Muscle layer of colon (tissue), 2 donors: ENCODE results near the gene MGAT4A.
"Not testable (repeated sequence)": the region's sequence is repeated elsewhere in the genome, so short reads cannot be mapped to it uniquely, and the experiment has no call there.

Experiments used
- H3K27ac ChIP-seq: one replicate; pipeline ENCODE4 v1.7.0; 2013; ENCODE audit warnings: low read depth, mild to moderate bottlenecking, low read length, moderate library complexity
- H3K27me3 ChIP-seq, 2 donors: one replicate each; pipeline ENCODE4 v1.7.0; 2013; ENCODE audit warnings: low read length in 2 of 2, mild to moderate bottlenecking in 2 of 2; ENCODE audit not compliant: insufficient read depth in 2 of 2, control insufficient read depth in 1 of 2
- H3K36me3 ChIP-seq: one replicate; pipeline ENCODE4 v1.7.0; 2013; ENCODE audit warnings: mild to moderate bottlenecking, low read length; ENCODE audit not compliant: insufficient read depth
- H3K4me1 ChIP-seq: one replicate; pipeline ENCODE4 v1.7.0; 2013; ENCODE audit warnings: mild to moderate bottlenecking, low read length; ENCODE audit not compliant: insufficient read depth
- H3K4me3 ChIP-seq, 2 donors: one replicate each; pipeline ENCODE4 v1.7.0; 2013; ENCODE audit warnings: low read length in 2 of 2, low read depth in 1 of 2, mild to moderate bottlenecking in 1 of 2, moderate library complexity in 1 of 2
- H3K9ac ChIP-seq: one replicate; pipeline ENCODE4 v1.7.0; 2013; ENCODE audit warnings: low read length
- H3K9me3 ChIP-seq: one replicate; pipeline ENCODE4 v1.7.0; 2013; ENCODE audit warnings: mild to moderate bottlenecking, low read length
- donor health status: abdominal sarcoma.
- donor health status: Adenocarcinoma of cecum.

The MGAT4A gene

GRCh38 chr2:98608116-98608961 is 122.6 kb downstream of the MGAT4A start, which contains the start of the genes COA5 and UNC50:
Gene COA5, minus strand, starts transcription at chr2:98608512. Its CDS starts 107 bp downstream, at chr2:98608405.
Gene UNC50, plus strand, starts transcription at chr2:98608589. Its CDS starts 1,171 bp downstream, at chr2:98609760.
- peaks cover 34% of the 10 kb centered on the region for H3K36me3 ChIP-seq
- peaks cover 42% of the 10 kb centered on the region for H3K4me1 ChIP-seq
- peak within 1 kb of the TSS; percentile 97 for H3K9ac ChIP-seq
- no peaks in the 10 kb centered on the region for H3K27me3 ChIP-seq
- peak within 1 kb of the TSS; percentile 97 for H3K27ac ChIP-seq
- no peaks in the 10 kb centered on the region for H3K9me3 ChIP-seq
- peak within 1 kb of the TSS; percentile 97 to 98 for H3K4me3 ChIP-seq

DNA sequence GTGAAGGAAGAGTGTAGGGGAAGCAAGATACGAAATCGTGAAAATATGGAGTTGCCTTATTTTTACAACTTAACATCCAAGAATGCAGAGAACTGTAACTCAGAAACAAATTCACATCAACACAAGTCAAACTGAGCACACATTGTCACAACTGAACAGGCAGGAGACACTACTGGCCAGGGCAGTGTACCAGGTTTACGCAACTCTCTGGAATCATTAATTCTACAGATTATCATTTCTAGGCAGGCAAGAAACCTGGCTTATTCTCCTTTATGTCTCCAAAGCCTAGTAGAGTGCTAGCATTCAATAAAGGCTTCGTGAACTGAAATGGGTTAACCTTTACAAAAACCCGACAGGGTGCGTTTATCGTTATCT is 123.2 kb downstream of the MGAT4A start:
- H3K9ac ChIP-seq = peak overlapping the region; percentile 87
- peak overlapping the region; percentile 97 for H3K27ac ChIP-seq
- no peaks in the 10 kb centered on the region for H3K9me3 ChIP-seq
- H3K4me1 ChIP-seq = peaks cover 42% of the 10 kb centered on the region
- peaks cover 37% of the 10 kb centered on the region for H3K36me3 ChIP-seq
- H3K27me3 ChIP-seq = no peaks in the 10 kb centered on the region
- H3K4me3 ChIP-seq = peak overlapping the region; percentile 97 to 98

GRCh38 chr2:98607104-98607503 is 123.8 kb downstream of the MGAT4A start:
- no peak overlapping the region for H3K27ac ChIP-seq
- no peaks in the 10 kb centered on the region for H3K9me3 ChIP-seq
- H3K4me3 ChIP-seq = peak overlapping the region; percentile 97 to 98
- H3K27me3 ChIP-seq = no peaks in the 10 kb centered on the region
- H3K36me3 ChIP-seq = peaks cover 36% of the 10 kb centered on the region
- H3K9ac ChIP-seq = peak overlapping the region; percentile 87
- peaks cover 42% of the 10 kb centered on the region for H3K4me1 ChIP-seq

DNA sequence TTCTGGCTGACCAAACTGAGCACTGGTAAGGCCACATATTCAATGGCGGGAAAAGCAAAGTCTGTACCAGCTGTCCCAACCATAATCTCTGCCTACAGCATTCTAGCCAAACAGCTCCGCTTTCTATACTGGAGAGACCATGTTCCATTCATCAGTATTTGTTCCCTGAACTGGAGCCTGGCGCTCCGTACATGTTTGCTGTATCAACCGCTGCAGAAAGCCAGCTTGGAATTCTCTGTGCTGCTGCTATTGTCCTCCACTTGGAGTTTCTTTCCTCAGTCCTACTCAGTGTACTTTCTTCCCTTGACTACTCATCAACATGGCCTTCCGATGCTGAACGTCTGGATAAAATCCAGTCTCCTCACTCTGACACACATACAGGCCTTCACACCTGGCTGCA is 124.5 kb downstream of the MGAT4A start:
- H3K9ac ChIP-seq = no peak overlapping the region
- no peak overlapping the region for H3K4me3 ChIP-seq
- H3K4me1 ChIP-seq = peaks cover 40% of the 10 kb centered on the region
- H3K27ac ChIP-seq = no peak overlapping the region
- H3K36me3 ChIP-seq = peaks cover 41% of the 10 kb centered on the region
- H3K27me3 ChIP-seq = no peaks in the 10 kb centered on the region
- no peaks in the 10 kb centered on the region for H3K9me3 ChIP-seq

GRCh38 chr2:98605076-98605475 is 125.9 kb downstream of the MGAT4A start:
- Histone ChIP-seq H3K27ac (no peak overlapping the region), H3K9ac (no peak overlapping the region), H3K27me3 (no peaks in the 10 kb centered on the region), H3K4me3 (no peak overlapping the region), H3K36me3 (peaks cover 39% of the 10 kb centered on the region), H3K9me3 (no peaks in the 10 kb centered on the region), H3K4me1 (peaks cover 27% of the 10 kb centered on the region)

GRCh38 chr2:98604547-98604946 is 126.4 kb downstream of the MGAT4A start:
- Histone ChIP-seq H3K9ac (no peak overlapping the region), H3K9me3 (no peaks in the 10 kb centered on the region), H3K4me3 (no peak overlapping the region), H3K27me3 (no peaks in the 10 kb centered on the region), H3K36me3 (peaks cover 38% of the 10 kb centered on the region), H3K27ac (no peak overlapping the region), H3K4me1 (peaks cover 22% of the 10 kb centered on the region)

DNA sequence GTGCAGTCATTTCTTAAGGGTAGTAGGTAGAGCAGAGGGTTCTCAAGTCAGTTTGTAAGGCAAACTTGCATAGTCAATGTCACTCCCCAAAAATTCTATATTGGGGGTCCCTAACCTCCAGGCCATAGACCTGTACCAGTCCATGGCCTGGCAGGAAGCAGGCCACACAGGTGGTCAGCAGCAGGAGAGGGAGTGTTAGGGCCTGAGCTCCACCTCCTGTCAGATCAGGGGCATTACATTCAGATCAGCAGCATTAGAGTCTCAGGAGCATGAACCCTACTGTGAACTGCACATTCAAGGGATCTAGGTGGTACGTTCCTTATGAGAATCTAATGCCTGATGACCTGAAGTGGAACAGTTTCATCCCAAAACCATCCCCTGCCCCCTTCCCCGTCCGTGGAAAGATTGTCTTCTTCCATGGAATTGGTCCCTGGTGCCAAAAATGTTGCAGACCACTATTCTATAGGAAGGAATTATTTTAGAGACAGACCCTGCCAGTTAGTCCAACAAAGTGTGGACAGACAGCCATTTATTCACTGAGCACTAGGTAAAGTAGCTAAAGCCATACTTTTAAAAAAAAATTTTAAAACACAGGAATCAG is 129.3 kb downstream of the MGAT4A start:
- H3K9me3 ChIP-seq = no peaks in the 10 kb centered on the region
- no peak overlapping the region for H3K27ac ChIP-seq
- no peaks in the 10 kb centered on the region for H3K27me3 ChIP-seq
- no peak overlapping the region for H3K9ac ChIP-seq
- H3K4me1 ChIP-seq = peaks cover 6% of the 10 kb centered on the region
- H3K36me3 ChIP-seq = peaks cover 42% of the 10 kb centered on the region
- no peak overlapping the region for H3K4me3 ChIP-seq

- peaks cover 39% of the 10 kb centered on the region for H3K36me3 ChIP-seq
- H3K4me3 ChIP-seq = no peak overlapping the region
- H3K9ac ChIP-seq = no peak overlapping the region
- no peaks in the 10 kb centered on the region for H3K27me3 ChIP-seq
- no peaks in the 10 kb centered on the region for H3K9me3 ChIP-seq
- no peak overlapping the region for H3K27ac ChIP-seq
- no peaks in the 10 kb centered on the region for H3K4me1 ChIP-seq
Observed at GRCh38 chr2:98598781-98599428, 132.0 kb downstream of the MGAT4A start.

GRCh38 chr2:98594665-98595064 is 136.3 kb downstream of the MGAT4A start:
- H3K9me3 ChIP-seq, H3K27ac ChIP-seq, H3K27me3 ChIP-seq, H3K4me1 ChIP-seq, H3K4me3 ChIP-seq, H3K9ac ChIP-seq: not testable (repeated sequence)
- peaks cover 14% of the 10 kb centered on the region for H3K36me3 ChIP-seq

- no peak overlapping the region for H3K27ac ChIP-seq
- peaks cover 14% of the 10 kb centered on the region for H3K36me3 ChIP-seq
- no peaks in the 10 kb centered on the region for H3K9me3 ChIP-seq
- no peaks in the 10 kb centered on the region for H3K27me3 ChIP-seq
- H3K4me3 ChIP-seq = no peak overlapping the region
- no peaks in the 10 kb centered on the region for H3K4me1 ChIP-seq
- H3K9ac ChIP-seq = no peak overlapping the region
Observed at GRCh38 chr2:98592565-98592964, 138.4 kb downstream of the MGAT4A start.

DNA sequence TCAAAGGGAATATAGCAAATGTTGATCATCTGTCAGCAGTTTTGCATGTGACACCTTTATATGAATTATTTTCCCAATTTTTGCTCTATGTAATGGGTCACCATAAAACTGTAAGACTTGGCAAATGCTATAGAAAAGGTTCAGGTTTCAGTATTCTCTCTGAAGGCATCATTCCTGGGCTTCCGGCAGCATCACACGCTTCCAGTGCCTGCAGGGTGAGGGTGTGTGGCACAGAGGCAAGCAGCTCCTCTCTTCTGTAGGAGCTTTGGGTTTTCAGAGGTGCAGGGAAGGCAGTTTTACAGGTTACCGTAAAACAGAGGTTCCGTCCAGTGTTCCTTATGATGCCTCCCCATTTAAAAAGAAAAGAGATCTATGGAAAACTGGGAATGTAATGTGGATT is 141.4 kb downstream of the MGAT4A start:
- H3K4me3 ChIP-seq = no peak overlapping the region
- no peaks in the 10 kb centered on the region for H3K4me1 ChIP-seq
- no peak overlapping the region for H3K9ac ChIP-seq
- H3K9me3 ChIP-seq = no peaks in the 10 kb centered on the region
- H3K27ac ChIP-seq = no peak overlapping the region
- H3K36me3 ChIP-seq = peaks cover 21% of the 10 kb centered on the region
- no peaks in the 10 kb centered on the region for H3K27me3 ChIP-seq
